HG02870 (cell line): ENCODE results near the gene CEACAM4.

ENCODE experiments used
- ATAC-seq: cut with Tn5 transposase; IDR thresholded peaks from one replicate; pipeline ENCODE4 v1.9.1; 2021; ENCODE audit warnings: mild to moderate bottlenecking, moderate library complexity; ENCODE audit not compliant: unreplicated experiment

Gene CEACAM4

GRCh38 chr19:41617941-41618730 is 8.7 kb downstream of the CEACAM4 start:
- no peak for ATAC-seq

GRCh38 chr19:41616792-41617621 is 9.9 kb downstream of the CEACAM4 start:
- ATAC-seq: no peak

- ATAC-seq: no peak
Measured at GRCh38 chr19:41615207-41615606, 11.7 kb downstream of the CEACAM4 start.

- no peak for ATAC-seq
Measured at GRCh38 chr19:41612483-41612882, 14.4 kb downstream of the CEACAM4 start.

GRCh38 chr19:41610789-41611188 is 16.1 kb downstream of the CEACAM4 start:
- ATAC-seq: no peak

GRCh38 chr19:41607668-41608067 is 19.2 kb downstream of the CEACAM4 start:
- ATAC-seq: no peak

- ATAC-seq: no peak
Measured at GRCh38 chr19:41606215-41606837, 20.5 kb downstream of the CEACAM4 start.

- no peak for ATAC-seq
Measured at GRCh38 chr19:41604831-41605230, 22.0 kb downstream of the CEACAM4 start.

- no peak for ATAC-seq
Measured at GRCh38 chr19:41601771-41602170, 25.1 kb downstream of the CEACAM4 start.

GRCh38 chr19:41599175-41599966 is 27.5 kb downstream of the CEACAM4 start:
- ATAC-seq: no peak

- no peak for ATAC-seq
Measured at GRCh38 chr19:41597600-41598041, 29.3 kb downstream of the CEACAM4 start.

GRCh38 chr19:41595890-41596280 is 31.0 kb downstream of the CEACAM4 start:
- ATAC-seq: no peak

- no peak for ATAC-seq
Measured at GRCh38 chr19:41595258-41595889, 31.5 kb downstream of the CEACAM4 start.

GRCh38 chr19:41591951-41592562 is 34.8 kb downstream of the CEACAM4 start:
- ATAC-seq: no peak

GRCh38 chr19:41590936-41591335 is 35.9 kb downstream of the CEACAM4 start:
- ATAC-seq: no peak

GRCh38 chr19:41589371-41589770 is 37.5 kb downstream of the CEACAM4 start:
- ATAC-seq: no peak

GRCh38 chr19:41588497-41589209 is 38.2 kb downstream of the CEACAM4 start:
- ATAC-seq: no peak

- ATAC-seq: no peak
Measured at GRCh38 chr19:41587838-41588210, 39.0 kb downstream of the CEACAM4 start.

GRCh38 chr19:41587101-41587837 is 39.6 kb downstream of the CEACAM4 start:
- ATAC-seq: no peak
